Sciatic nerve (tissue), 2 donors: ENCODE measurements around the gene DMXL2. TPM values are rescaled to one million over a fixed set of nuclear protein-coding genes. Genes with fewer than 3 reads are reported as not detected.
"Not testable (repeated sequence)": the region's sequence is repeated elsewhere in the genome, so short reads cannot be mapped to it uniquely, and the experiment has no call there.

Experiments
- ATAC-seq: fragments of 200-7000 bp; cut with Tn5 transposase; one replicate; pipeline ENCODE4 v1.9.1; 2020; ENCODE audit warnings: mild to moderate bottlenecking, moderate library complexity
- DNase-seq: peaks from one replicate; pipeline ENCODE4 v3.0.0-alpha.2; 2020; ENCODE audit warnings: low spot score
- intact Hi-C: fragments of 100-400 bp; cut with DNase I; formaldehyde crosslinking; loops from one replicate; pipeline ENCODE4 v1.14.2; 2022
- total RNA-seq: library from RNA; stranded (reverse); fragmentation: NEBNext Ultra II Directional; extraction: Animal tissue kit (Norgen Biotek cat#: 25700); gene quantifications from one replicate; pipeline ENCODE4 v1.2.1, GENCODE V29; 2021
- donor health status: DM: no; HTN: no; CAD: no.
- donor health status: DM: no; HTN: no; CAD: no.

The DMXL2 gene
- total RNA-seq = 39.3 TPM

GRCh38 chr15:51622604-51623370 is at the start of gene DMXL2:
TSS of gene DMXL2 (minus strand) at chr15:51622771. CDS start at chr15:51622545, 226 bp downstream.
- intact Hi-C loops = no loop called here
- ATAC-seq (peak; percentile 90), DNase-seq (peak; percentile 87)

GRCh38 chr15:51672155-51672687 is 49.6 kb upstream of the DMXL2 start:
- ATAC-seq (no peak), DNase-seq (no peak)
- intact Hi-C loops = no loop called here

GRCh38 chr15:51669381-51669780 is 46.8 kb upstream of the DMXL2 start:
- intact Hi-C loops = no loop called here
- DNase-seq (no peak), ATAC-seq (no peak)

- ATAC-seq (no peak), DNase-seq (no peak)
- intact Hi-C loops = no loop called here
These were observed 45.9 kb upstream of the DMXL2 start for GRCh38 chr15:51668446-51668845.

GRCh38 chr15:51667478-51667877 is 44.9 kb upstream of the DMXL2 start:
- ATAC-seq (no peak), DNase-seq (no peak)
- intact Hi-C loops = no loop called here

- intact Hi-C loops = no loop called here
- DNase-seq (no peak), ATAC-seq (no peak)
These were observed 38.5 kb upstream of the DMXL2 start for GRCh38 chr15:51661072-51661471.

- DNase-seq = no peak
- intact Hi-C loops = no loop called here
- no peak for ATAC-seq
These were observed 36.1 kb upstream of the DMXL2 start for GRCh38 chr15:51658664-51659063.

GRCh38 chr15:51655401-51656057 is 33.0 kb upstream of the DMXL2 start:
- ATAC-seq, DNase-seq, intact Hi-C loops: not testable (repeated sequence)

GRCh38 chr15:51652084-51652668 is 29.6 kb upstream of the DMXL2 start:
- DNase-seq = no peak
- intact Hi-C loops = loop anchor here (5.0 kb wide), 1 partner anchor 120 kb away; no protein-coding TSS in a partner anchor
- no peak for ATAC-seq

GRCh38 chr15:51649659-51650521 is 27.3 kb upstream of the DMXL2 start:
- DNase-seq (no peak), ATAC-seq (peak; percentile 73)
- intact Hi-C loops = loop anchor here (5.0 kb wide), 1 partner anchor 122 kb away; no protein-coding TSS in a partner anchor

- intact Hi-C loops, DNase-seq, ATAC-seq: not testable (repeated sequence)
These were observed 26.1 kb upstream of the DMXL2 start for GRCh38 chr15:51648643-51649042.

- ATAC-seq, DNase-seq, intact Hi-C loops: not testable (repeated sequence)
These were observed 25.5 kb upstream of the DMXL2 start for GRCh38 chr15:51648101-51648500.

GRCh38 chr15:51647128-51647562 is 24.6 kb upstream of the DMXL2 start:
- intact Hi-C loops = no loop called here
- DNase-seq (peak; percentile 65), ATAC-seq (peak; percentile 74)

- DNase-seq (no peak), ATAC-seq (no peak)
- intact Hi-C loops = loop anchor here (5.0 kb wide), 1 partner anchor 650 kb away; no protein-coding TSS in a partner anchor
These were observed 20.1 kb upstream of the DMXL2 start for GRCh38 chr15:51642696-51643095.

GRCh38 chr15:51641490-51642130 is 19.0 kb upstream of the DMXL2 start:
- DNase-seq = no peak
- intact Hi-C loops = loop anchor here (5.0 kb wide), 1 partner anchor 651 kb away; no protein-coding TSS in a partner anchor
- no peak for ATAC-seq

- ATAC-seq = no peak
- no peak for DNase-seq
These were observed 12.1 kb upstream of the DMXL2 start for GRCh38 chr15:51634591-51635198.

GRCh38 chr15:51629612-51630011 is 7.0 kb upstream of the DMXL2 start:
- intact Hi-C loops = no loop called here
- ATAC-seq = peak; percentile 90
- DNase-seq = no peak

More at GRCh38 chr15:51634591-51635198, 12.1 kb upstream of the DMXL2 start:
- intact Hi-C loops = no loop called here

GRCh38 chr15:51625236-51625635 is 2.7 kb upstream of the DMXL2 start:
- DNase-seq = no peak
- intact Hi-C loops = no loop called here
- ATAC-seq = no peak
